Astrocyte of the spinal cord (primary cell): ENCODE results near the gene NR5A2.
A peak's percentile ranks its signal among the peaks of the same experiment; 100 is the strongest.

Experiments
- DNase-seq: peaks from one replicate; pipeline ENCODE4 v3.0.0; 2011; ENCODE audit warnings: low read depth, low spot score
- H3K4me3 ChIP-seq: 2 replicates; pipeline ENCODE4 v1.5.1; 2011; ENCODE audit warnings: low read depth, mild to moderate bottlenecking, low read length, moderate library complexity
- in situ Hi-C: cut with HindIII; loops from 2 replicates; pipeline ENCODE4 v1.10.0; 2017; ENCODE audit warnings: low sequenced_read_pairs
- TF ChIP-seq, protein P1 (sequence below): IDR thresholded peaks from 2 replicates; pipeline ENCODE4 v1.5.1; 2012; ENCODE audit warnings: low read depth, mild to moderate bottlenecking, low read length, inconsistent platforms

Gene NR5A2

DNA sequence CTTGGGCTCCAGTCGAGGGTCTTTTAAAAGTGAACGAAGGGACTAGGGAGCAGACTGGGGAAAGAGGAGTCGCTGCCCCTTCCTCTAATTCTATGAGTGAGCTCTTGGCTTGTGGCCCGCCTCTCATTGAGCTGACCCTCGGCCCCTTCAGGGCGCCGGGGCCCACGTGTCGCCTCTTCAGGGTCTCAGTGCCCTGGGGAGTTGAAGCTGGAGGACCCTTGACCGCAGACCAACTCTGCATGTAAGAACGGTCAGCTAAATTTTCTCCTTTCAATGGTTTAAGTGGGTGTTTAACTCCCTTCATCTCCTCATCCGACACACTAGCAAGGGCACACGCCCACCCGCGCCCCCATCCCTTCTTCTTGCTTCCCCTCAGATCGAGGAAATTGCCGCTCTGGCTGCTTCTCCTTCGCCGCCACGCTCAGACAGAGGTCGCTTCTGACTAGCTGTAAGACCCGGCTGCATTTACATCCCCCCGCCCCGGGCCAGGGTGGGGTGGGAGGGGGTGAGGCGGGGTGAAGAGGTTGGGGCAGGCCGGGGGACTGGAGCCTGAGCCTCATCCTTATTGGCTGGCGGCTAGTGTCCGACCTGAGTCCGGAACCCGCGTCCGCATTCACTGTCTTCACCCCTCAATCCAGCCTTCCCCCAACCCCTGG is 10.9 kb downstream of the NR5A2 start:
- no peak overlapping the region for H3K4me3 ChIP-seq
- TF ChIP-seq, protein P1, sequence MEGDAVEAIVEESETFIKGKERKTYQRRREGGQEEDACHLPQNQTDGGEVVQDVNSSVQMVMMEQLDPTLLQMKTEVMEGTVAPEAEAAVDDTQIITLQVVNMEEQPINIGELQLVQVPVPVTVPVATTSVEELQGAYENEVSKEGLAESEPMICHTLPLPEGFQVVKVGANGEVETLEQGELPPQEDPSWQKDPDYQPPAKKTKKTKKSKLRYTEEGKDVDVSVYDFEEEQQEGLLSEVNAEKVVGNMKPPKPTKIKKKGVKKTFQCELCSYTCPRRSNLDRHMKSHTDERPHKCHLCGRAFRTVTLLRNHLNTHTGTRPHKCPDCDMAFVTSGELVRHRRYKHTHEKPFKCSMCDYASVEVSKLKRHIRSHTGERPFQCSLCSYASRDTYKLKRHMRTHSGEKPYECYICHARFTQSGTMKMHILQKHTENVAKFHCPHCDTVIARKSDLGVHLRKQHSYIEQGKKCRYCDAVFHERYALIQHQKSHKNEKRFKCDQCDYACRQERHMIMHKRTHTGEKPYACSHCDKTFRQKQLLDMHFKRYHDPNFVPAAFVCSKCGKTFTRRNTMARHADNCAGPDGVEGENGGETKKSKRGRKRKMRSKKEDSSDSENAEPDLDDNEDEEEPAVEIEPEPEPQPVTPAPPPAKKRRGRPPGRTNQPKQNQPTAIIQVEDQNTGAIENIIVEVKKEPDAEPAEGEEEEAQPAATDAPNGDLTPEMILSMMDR = no peak
- no peak for DNase-seq
- in situ Hi-C loops = no loop called here

DNA sequence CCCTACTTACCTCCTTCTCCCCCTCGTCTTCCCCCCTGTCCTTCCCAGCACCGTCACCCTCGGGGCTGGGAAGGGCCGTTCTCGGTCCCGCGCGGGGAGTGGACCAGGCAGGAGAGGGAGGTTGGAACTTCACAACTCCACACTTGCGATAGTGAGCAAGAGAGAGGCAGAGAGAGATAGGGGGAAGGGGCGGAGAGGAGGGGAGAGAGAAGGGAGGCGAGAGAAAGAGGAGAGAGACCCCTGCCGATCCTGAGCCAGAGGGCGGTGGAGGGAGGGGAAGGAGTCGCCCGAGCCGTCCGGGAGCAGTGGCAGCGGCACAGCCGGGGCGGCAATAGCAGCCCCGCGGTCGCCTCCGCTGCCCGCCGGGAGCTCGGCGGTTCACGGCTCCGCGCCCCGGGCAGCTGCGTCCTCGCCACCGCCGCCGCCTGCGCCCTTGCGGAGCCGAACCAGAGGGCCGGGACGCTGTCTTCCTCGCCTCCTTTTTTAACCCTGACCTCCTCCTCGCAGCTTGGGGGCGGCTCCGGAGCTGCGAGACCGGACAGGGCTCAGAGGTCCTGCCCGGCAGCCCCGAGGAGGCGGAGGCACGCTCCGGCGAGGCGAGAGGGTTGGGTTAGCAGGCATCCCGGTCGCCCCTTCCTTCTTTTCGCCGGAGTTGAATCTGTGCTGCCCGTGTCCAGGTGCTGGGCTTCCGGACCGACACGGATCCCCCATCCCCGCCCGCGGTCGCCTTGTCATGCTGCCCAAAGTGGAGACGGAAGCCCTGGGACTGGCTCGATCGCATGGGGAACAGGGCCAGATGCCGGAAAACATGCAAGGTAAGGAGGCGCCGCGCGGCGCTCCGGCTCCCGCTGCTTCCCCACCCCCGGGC is 11.7 kb downstream of the NR5A2 start:
- in situ Hi-C loops = no loop called here
- no peak for DNase-seq
- TF ChIP-seq, protein P1 = no peak
- peak overlapping the region; percentile 28 for H3K4me3 ChIP-seq

DNA sequence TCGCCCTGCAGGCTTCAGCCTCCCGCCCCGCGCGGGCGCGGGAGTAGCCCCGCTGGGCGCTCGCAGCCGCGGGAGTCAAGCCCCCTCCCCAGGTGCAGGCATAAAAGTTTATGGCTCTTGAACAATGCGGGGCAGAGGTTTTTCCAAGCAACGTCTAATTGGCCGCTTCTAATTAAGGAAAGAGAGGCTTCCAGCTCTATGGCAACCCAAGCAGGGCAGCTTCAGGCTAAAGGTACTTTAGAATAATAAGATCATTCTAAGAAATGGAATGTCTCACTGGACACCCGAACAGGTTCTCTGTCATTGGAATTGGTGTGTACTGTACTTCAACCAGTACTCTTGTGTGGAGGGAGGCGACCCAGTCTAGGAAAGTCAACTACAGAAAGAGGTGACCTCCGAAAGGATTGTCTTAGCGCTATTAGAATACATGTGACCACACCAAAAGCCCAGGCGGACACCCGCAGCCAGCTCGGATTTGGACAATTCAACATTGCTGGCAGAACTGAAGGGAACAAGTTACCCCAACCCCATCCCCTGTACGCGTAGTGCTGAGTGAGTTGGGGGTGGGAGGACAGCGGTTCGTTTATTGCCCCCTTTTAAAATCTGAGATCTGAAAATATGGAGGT is 12.5 kb downstream of the NR5A2 start:
- no peak overlapping the region for H3K4me3 ChIP-seq
- TF ChIP-seq, protein P1 = no peak
- no peak for DNase-seq
- in situ Hi-C loops = no loop called here

DNA sequence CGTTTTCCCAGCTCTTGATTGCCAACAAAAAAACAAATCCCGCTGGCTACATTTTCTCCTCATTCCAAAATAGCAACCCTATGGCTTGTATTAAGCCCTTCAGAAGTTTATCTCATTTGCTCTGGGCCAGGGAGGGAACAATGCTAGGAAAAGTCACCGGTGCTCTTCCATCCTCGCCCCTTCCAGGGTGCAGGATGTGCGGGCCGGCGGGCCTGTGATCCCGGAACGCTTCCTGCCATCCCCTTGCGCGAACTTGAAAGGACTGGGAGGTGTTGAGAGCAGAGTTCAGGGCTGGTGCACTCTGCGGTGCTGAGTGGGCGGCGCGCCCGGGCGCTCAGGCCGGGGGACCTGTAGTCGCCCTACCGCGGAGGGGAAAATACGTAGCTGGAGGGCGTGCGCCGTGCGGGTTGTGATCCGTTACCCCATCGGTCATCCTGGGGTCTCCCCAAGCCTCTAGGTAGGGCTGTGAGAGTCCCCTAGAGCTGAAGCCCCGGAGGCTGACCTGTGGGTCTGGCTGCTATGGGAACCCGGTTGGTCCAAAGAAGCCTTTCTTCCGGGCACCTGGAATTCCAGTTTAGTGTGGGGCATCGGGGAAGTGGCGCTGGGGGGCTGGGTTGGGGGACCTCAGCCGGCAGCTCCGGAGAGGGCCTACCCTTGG is 13.1 kb downstream of the NR5A2 start:
- no peak overlapping the region for H3K4me3 ChIP-seq
- TF ChIP-seq, protein P1 = no peak

DNA sequence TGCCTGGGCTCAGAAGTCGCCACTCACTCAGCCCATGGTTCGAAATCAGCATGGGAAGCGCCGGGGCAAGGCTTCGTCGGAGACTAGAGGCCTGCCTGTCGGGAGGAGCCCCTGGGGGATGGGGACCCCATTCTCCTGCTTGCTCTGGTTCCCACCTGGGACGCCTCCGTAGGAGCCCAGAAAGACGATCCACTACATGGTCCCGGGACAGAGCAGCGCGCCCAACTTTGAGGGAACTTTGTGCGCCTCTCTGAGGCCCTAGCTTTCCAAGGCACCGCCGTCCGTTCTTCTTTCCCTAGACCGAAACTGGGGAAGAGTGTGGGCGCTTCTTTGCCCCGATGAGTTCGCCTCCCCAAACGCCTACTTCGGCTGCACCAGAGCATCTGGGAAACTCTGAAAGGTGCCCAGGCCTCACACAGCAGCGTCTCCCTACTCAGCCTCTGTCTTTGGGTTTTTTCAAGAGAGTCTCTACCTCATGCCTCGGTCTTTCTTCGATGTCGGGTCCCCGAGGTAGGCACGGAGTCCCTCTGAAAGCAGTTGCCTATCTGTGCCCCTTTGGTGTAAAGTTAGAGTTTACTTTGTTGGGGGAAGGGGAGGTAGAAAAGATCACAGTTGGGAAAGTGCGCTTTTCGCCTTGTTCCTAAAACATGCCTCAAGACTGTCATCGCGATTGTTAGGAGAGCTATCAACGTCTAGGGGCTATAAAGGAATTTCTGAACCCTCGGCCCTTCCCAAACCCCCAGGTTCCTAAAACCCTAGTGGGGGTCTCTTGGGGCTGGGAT is 14.0 kb downstream of the NR5A2 start:
- no peak for DNase-seq
- in situ Hi-C loops = no loop called here
- TF ChIP-seq, protein P1 = no peak
- no peak overlapping the region for H3K4me3 ChIP-seq

More for the DNA sequence above, 13.1 kb downstream of the NR5A2 start:
- DNase-seq = no peak
- in situ Hi-C loops = no loop called here
